Common myeloid progenitor, CD34-positive (primary cell): ENCODE data around the gene GALNT14.

Experiments
- CTCF ChIA-PET: fragments of 350-600 bp; sonication (Branson Sonifier 250); formaldehyde crosslinking; loops from one replicate; lab custom pipeline; 2021; ENCODE audit warnings: antibody characterized with exemption; lab: Charles Lee
- POLR2A ChIA-PET: fragments of 350-600 bp; sonication (Branson Sonifier 250); formaldehyde crosslinking; loops from one replicate; lab custom pipeline; 2021; ENCODE audit warnings: antibody characterized with exemption; lab: Charles Lee
- DNase-seq, 3 donors: peaks; one replicate each; pipeline versions ENCODE4 v3.0.0 to v3.0.0-alpha.2; 2013
- H3K27ac ChIP-seq, 2 experiments: 1 replicate in 1 of 2; 2 replicates in 1 of 2; pipeline ENCODE4 v1.7.0; 2013; ENCODE audit warnings: inconsistent platforms in 2 of 2, low read length in 2 of 2, mild to moderate bottlenecking in 2 of 2, low read depth in 1 of 2, moderate library complexity in 1 of 2; ENCODE audit not compliant: severe bottlenecking in 2 of 2, insufficient read depth in 1 of 2, poor library complexity in 1 of 2
- H3K27me3 ChIP-seq, 5 experiments: replicated peaks in 2 of 5; 1 replicate in 3 of 5; 2 replicates in 2 of 5; pipeline versions ENCODE4 v1.6.1 to v1.7.0; 2013; ENCODE audit warnings: low read length in 4 of 5, mild to moderate bottlenecking in 2 of 5, moderate library complexity in 2 of 5, inconsistent platforms in 1 of 5; ENCODE audit not compliant: insufficient read depth in 5 of 5, control insufficient read depth in 4 of 5
- H3K36me3 ChIP-seq, 4 experiments: 1 replicate in 2 of 4; 2 replicates in 2 of 4; pipeline versions ENCODE4 v1.6.1 to v1.7.0; 2013; ENCODE audit warnings: low read length in 3 of 4, control low read depth in 1 of 4, mild to moderate bottlenecking in 1 of 4; ENCODE audit not compliant: control insufficient read depth in 4 of 4, insufficient read depth in 4 of 4
- H3K4me1 ChIP-seq, 4 experiments: 1 replicate in 3 of 4; 2 replicates in 1 of 4; pipeline versions ENCODE4 v1.6.1 to v1.7.1; 2013; ENCODE audit warnings: low read length in 3 of 4, mild to moderate bottlenecking in 3 of 4, control low read depth in 1 of 4, inconsistent platforms in 1 of 4, moderate library complexity in 1 of 4; ENCODE audit not compliant: control insufficient read depth in 4 of 4, insufficient read depth in 4 of 4; ENCODE audit errors: control extremely low read depth in 1 of 4
- H3K4me3 ChIP-seq, 7 experiments: 1 replicate in 4 of 7; 2 replicates in 3 of 7; pipeline versions ENCODE4 v1.5.1 to v1.7.0; 2013; ENCODE audit warnings: mild to moderate bottlenecking in 7 of 7, low read length in 6 of 7, moderate library complexity in 6 of 7, inconsistent platforms in 2 of 7, low read depth in 2 of 7, control low read depth in 1 of 7; ENCODE audit not compliant: insufficient read depth in 4 of 7, control insufficient read depth in 1 of 7; ENCODE audit errors: extremely low read depth in 1 of 7
- H3K9me3 ChIP-seq, 5 experiments: 1 replicate in 4 of 5; 2 replicates in 1 of 5; pipeline versions ENCODE4 v1.6.1 to v1.7.1; 2013; ENCODE audit warnings: low read length in 4 of 5, mild to moderate bottlenecking in 2 of 5, inconsistent platforms in 1 of 5, low read depth in 1 of 5, moderate library complexity in 1 of 5; ENCODE audit not compliant: control insufficient read depth in 4 of 5, insufficient read depth in 2 of 5; ENCODE audit errors: control extremely low read depth in 1 of 5
- WGBS: methylation state at CpG from one replicate; pipeline ENCODE4 v1.1.5; 2013; ENCODE audit not compliant: insufficient coverage; 5-methylcytosine and 5-hydroxymethylcytosine counted together

GALNT14 gene

GRCh38 chr2:30883822-30884221 is 254.4 kb downstream of the GALNT14 start:
- POLR2A ChIA-PET = no interaction called here
- CTCF ChIA-PET = interaction anchor here (1.1 to 1.2 kb wide), 2 partner anchors 11 kb away, joined by 3 read pairs; no protein-coding TSS in a partner anchor
- WGBS = 70% methylated on average over 2 of the region's 3 CpGs

GRCh38 chr2:30883184-30883583 is 255.1 kb downstream of the GALNT14 start:
- Histone ChIP-seq H3K36me3 (no peaks in the 10 kb centered on the region), H3K27me3 (no peaks in the 10 kb centered on the region), H3K27ac (no peak overlapping the region), H3K4me1 (no peaks in the 10 kb centered on the region), H3K9me3 (no peaks in the 10 kb centered on the region), H3K4me3 (no peak overlapping the region)
- ChIA-PET CTCF (interaction anchor here (1.2 kb wide), 1 partner anchor 11 kb away, joined by 3 read pairs; no protein-coding TSS in a partner anchor), POLR2A (no interaction called here)
- no peak for DNase-seq
- WGBS = 58% methylated on average over 2 of the region's 4 CpGs

More at GRCh38 chr2:30883822-30884221, 254.4 kb downstream of the GALNT14 start:
- no peaks in the 10 kb centered on the region for H3K36me3 ChIP-seq
- no peaks in the 10 kb centered on the region for H3K27me3 ChIP-seq
- H3K4me3 ChIP-seq = no peak overlapping the region
- H3K9me3 ChIP-seq = no peaks in the 10 kb centered on the region
- DNase-seq = no peak
- no peak overlapping the region for H3K27ac ChIP-seq
- no peaks in the 10 kb centered on the region for H3K4me1 ChIP-seq

- Histone ChIP-seq H3K27me3 (no peaks in the 10 kb centered on the region), H3K4me1 (no peaks in the 10 kb centered on the region), H3K36me3 (no peaks in the 10 kb centered on the region), H3K27ac (no peak overlapping the region), H3K4me3 (no peak overlapping the region), H3K9me3 (no peaks in the 10 kb centered on the region)
- WGBS = 90% methylated on average over 2 of the region's 3 CpGs
- ChIA-PET POLR2A (no interaction called here), CTCF (no interaction called here)
- DNase-seq = no peak
These were observed 257.7 kb downstream of the GALNT14 start for GRCh38 chr2:30880516-30880915.

- H3K27ac ChIP-seq = no peak overlapping the region
- 92% methylated on average over 2 of the region's 2 CpGs for WGBS
- H3K4me3 ChIP-seq = no peak overlapping the region
- ChIA-PET CTCF (interaction anchor here (1.7 kb wide), 1 partner anchor 15 kb away, joined by 5 read pairs; no protein-coding TSS in a partner anchor), POLR2A (no interaction called here)
- H3K4me1 ChIP-seq = no peaks in the 10 kb centered on the region
- H3K9me3 ChIP-seq = peaks cover 0 to 8% (median 3%) of the 10 kb centered on the region in 5 experiments
- DNase-seq = no peak
- H3K27me3 ChIP-seq = no peaks in the 10 kb centered on the region
- no peaks in the 10 kb centered on the region for H3K36me3 ChIP-seq
These were observed 260.4 kb downstream of the GALNT14 start for GRCh38 chr2:30877833-30878232.

GRCh38 chr2:30872797-30873196 is 265.4 kb downstream of the GALNT14 start:
- Histone ChIP-seq H3K36me3 (no peaks in the 10 kb centered on the region), H3K4me3 (no peak overlapping the region), H3K9me3 (peaks cover 0 to 8% (median 3%) of the 10 kb centered on the region in 5 experiments), H3K4me1 (peaks cover 0 to under 1% (median 0%) of the 10 kb centered on the region in 4 experiments), H3K27ac (no peak overlapping the region), H3K27me3 (peaks cover 0 to 6% (median 0%) of the 10 kb centered on the region in 5 experiments)
- 92% methylated on average over 2 of the region's 2 CpGs for WGBS
- CTCF ChIA-PET = interaction anchor here (1.1 to 2.1 kb wide), 3 partner anchors 10 to 17 kb away, joined by 3 to 6 read pairs (median 3); no protein-coding TSS in a partner anchor
- POLR2A ChIA-PET = interaction anchor here (0.9 kb wide), 1 partner anchor 13 kb away, joined by 3 read pairs; no protein-coding TSS in a partner anchor
- DNase-seq = no peak

- CTCF ChIA-PET = interaction anchor here (1.1 to 2.1 kb wide), 3 partner anchors 10 to 16 kb away, joined by 3 to 6 read pairs (median 3); no protein-coding TSS in a partner anchor
- WGBS = 77% methylated on average over 4 of the region's 6 CpGs
- no peak overlapping the region for H3K27ac ChIP-seq
- H3K36me3 ChIP-seq = no peaks in the 10 kb centered on the region
- POLR2A ChIA-PET = interaction anchor here (0.6 to 0.9 kb wide), 2 partner anchors 13 to 943 kb away, joined by 3 read pairs; no protein-coding TSS in a partner anchor
- H3K27me3 ChIP-seq = peaks cover 0 to 7% (median 0%) of the 10 kb centered on the region in 5 experiments
- peaks cover 0 to 8% (median 3%) of the 10 kb centered on the region in 5 experiments for H3K9me3 ChIP-seq
- H3K4me3 ChIP-seq = no peak overlapping the region
- DNase-seq = no peak
- peaks cover 0 to 7% (median under 1%) of the 10 kb centered on the region in 4 experiments for H3K4me1 ChIP-seq
These were observed 266.1 kb downstream of the GALNT14 start for GRCh38 chr2:30871980-30872789.
